C4-2B (cell line): Measurements from ENCODE around the gene LUM.

Experiments
- CTCF ChIP-seq: fragments of 450-650 bp; conservative IDR thresholded peaks from 2 replicates; pipeline ENCODE4 v1.5.1; 2017; ENCODE audit warnings: mild to moderate bottlenecking
- ZFX ChIP-seq: fragments of 450-650 bp; IDR thresholded peaks from 2 replicates; pipeline ENCODE4 v1.6.1; 2017

- TF ChIP-seq CTCF = no peak
- no peak for TF ChIP-seq ZFX
Measured at GRCh38 chr12:91057368-91058165, 53.7 kb downstream of the LUM start, which contains the start of gene KERA.
